ENCODE data around the gene UBE2E2. TPM values are rescaled to one million over a fixed set of nuclear protein-coding genes. Genes with fewer than 3 reads are reported as not detected.

UBE2E2 gene
- polyA plus RNA-seq, 1 donor from 2014 or later = 19.8 TPM

DNA sequence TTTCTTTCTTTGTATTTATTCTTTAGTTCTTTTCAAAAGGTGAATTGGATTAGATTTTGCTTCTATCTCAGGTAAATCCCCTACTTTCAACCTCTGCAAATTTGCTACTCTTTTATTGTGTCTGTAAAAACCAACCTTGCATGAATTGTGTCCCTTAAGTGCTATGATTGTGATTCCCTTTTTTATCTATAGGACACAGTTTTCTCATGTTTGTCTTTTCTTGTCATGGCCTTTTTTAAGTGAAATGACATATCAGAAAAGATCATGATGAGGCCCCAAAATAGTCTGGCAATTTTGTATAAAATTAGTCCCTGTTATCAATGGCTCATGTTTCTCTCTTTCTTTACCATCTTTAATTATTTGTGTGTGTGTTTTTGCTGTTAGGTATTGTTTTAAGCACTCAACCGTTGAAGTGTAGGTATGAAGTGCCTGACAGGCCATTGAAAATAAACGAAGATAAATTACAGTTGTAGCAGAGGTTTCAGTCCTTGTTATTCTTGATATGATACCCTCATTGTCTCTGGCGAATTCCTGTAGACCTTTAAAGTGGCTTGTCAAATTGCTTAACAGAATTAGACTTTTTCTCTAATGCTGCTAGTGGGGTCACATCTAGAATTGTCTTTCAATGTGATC lies 184.3 kb downstream of the UBE2E2 start:
- H3K9ac ChIP-seq (ENCODE audit: low read length) = no peak overlapping the region
- no peak for TF ChIP-seq EZH2 (IDR thresholded peaks at IDR 0.05; ENCODE audit: borderline replicate concordance, insufficient read depth, low read length, poor library complexity, severe bottlenecking)
- TF ChIP-seq POLR2AphosphoS5 (IDR thresholded peaks at IDR 0.05) = no peak
- no peak for TF ChIP-seq MXI1 (conservative IDR thresholded peaks at IDR 0.05; ENCODE audit: poor library complexity, severe bottlenecking)
- TF ChIP-seq, protein P1, sequence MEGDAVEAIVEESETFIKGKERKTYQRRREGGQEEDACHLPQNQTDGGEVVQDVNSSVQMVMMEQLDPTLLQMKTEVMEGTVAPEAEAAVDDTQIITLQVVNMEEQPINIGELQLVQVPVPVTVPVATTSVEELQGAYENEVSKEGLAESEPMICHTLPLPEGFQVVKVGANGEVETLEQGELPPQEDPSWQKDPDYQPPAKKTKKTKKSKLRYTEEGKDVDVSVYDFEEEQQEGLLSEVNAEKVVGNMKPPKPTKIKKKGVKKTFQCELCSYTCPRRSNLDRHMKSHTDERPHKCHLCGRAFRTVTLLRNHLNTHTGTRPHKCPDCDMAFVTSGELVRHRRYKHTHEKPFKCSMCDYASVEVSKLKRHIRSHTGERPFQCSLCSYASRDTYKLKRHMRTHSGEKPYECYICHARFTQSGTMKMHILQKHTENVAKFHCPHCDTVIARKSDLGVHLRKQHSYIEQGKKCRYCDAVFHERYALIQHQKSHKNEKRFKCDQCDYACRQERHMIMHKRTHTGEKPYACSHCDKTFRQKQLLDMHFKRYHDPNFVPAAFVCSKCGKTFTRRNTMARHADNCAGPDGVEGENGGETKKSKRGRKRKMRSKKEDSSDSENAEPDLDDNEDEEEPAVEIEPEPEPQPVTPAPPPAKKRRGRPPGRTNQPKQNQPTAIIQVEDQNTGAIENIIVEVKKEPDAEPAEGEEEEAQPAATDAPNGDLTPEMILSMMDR (IDR thresholded peaks at IDR 0.05; ENCODE audit: poor library complexity, severe bottlenecking) = no peak
- TF ChIP-seq RAD21 (conservative IDR thresholded peaks at IDR 0.05) = no peak
- no peak for TF ChIP-seq TAF1 (IDR thresholded peaks at IDR 0.05; ENCODE audit: low read depth)
- TF ChIP-seq, protein P2, sequence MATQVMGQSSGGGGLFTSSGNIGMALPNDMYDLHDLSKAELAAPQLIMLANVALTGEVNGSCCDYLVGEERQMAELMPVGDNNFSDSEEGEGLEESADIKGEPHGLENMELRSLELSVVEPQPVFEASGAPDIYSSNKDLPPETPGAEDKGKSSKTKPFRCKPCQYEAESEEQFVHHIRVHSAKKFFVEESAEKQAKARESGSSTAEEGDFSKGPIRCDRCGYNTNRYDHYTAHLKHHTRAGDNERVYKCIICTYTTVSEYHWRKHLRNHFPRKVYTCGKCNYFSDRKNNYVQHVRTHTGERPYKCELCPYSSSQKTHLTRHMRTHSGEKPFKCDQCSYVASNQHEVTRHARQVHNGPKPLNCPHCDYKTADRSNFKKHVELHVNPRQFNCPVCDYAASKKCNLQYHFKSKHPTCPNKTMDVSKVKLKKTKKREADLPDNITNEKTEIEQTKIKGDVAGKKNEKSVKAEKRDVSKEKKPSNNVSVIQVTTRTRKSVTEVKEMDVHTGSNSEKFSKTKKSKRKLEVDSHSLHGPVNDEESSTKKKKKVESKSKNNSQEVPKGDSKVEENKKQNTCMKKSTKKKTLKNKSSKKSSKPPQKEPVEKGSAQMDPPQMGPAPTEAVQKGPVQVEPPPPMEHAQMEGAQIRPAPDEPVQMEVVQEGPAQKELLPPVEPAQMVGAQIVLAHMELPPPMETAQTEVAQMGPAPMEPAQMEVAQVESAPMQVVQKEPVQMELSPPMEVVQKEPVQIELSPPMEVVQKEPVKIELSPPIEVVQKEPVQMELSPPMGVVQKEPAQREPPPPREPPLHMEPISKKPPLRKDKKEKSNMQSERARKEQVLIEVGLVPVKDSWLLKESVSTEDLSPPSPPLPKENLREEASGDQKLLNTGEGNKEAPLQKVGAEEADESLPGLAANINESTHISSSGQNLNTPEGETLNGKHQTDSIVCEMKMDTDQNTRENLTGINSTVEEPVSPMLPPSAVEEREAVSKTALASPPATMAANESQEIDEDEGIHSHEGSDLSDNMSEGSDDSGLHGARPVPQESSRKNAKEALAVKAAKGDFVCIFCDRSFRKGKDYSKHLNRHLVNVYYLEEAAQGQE (IDR thresholded peaks at IDR 0.05; ENCODE audit: borderline replicate concordance) = no peak
- TF ChIP-seq EP300 (conservative IDR thresholded peaks at IDR 0.05; ENCODE audit: poor library complexity, severe bottlenecking) = no peak
- no peak for TF ChIP-seq SMC3 (conservative IDR thresholded peaks at IDR 0.05; ENCODE audit: poor library complexity)

DNA sequence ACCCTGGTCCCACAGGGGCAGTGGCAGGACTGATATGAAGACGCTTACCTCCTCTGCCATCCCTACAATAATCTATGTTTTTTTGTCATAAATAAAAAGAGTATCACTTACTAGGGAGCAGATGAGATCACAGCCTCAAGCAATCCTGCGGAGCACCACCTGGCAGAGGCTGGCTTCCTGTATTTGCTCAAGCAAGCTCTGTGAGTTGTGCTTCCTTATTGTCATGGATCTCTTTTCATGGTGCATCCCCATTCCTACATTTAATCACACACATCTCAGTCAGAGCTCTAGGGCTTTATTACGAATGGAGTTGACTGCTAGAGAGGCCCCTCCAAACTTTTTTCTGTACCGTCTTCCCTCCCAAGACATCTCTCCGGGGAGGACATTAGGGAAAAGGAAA lies 186.0 kb downstream of the UBE2E2 start:
- Histone ChIP-seq H2AFZ (ENCODE audit: low read depth, low read length) (no peak overlapping the region), H3K9me2 (ENCODE audit: insufficient read depth, low read length) (no peaks in the 10 kb centered on the region), H3K9ac (ENCODE audit: low read length) (no peak overlapping the region), H3K27me3 (ENCODE audit: insufficient read depth, low read depth, low read length) (no peaks in the 10 kb centered on the region), H4K20me1 (ENCODE audit: insufficient read depth) (no peaks in the 10 kb centered on the region), H3K36me3 (ENCODE audit: insufficient read depth, low read length) (no peaks in the 10 kb centered on the region), H3K4me3 (ENCODE audit: low read length) (no peak overlapping the region), H3K79me2 (replicated peaks; ENCODE audit: insufficient read depth, low read length) (no peaks in the 10 kb centered on the region), H3K4me2 (ENCODE audit: low read length) (no peak overlapping the region), H3F3A (ENCODE audit: insufficient read depth, low read length, poor library complexity, severe bottlenecking) (no peaks in the 10 kb centered on the region), H3K9me3 (ENCODE audit: low read length) (no peaks in the 10 kb centered on the region), H3K27ac (ENCODE audit: low read length) (no peak overlapping the region)
- TF ChIP-seq TAF1 (IDR thresholded peaks at IDR 0.05; ENCODE audit: low read depth) (no peak), POLR2AphosphoS5 (IDR thresholded peaks at IDR 0.05) (no peak), MXI1 (conservative IDR thresholded peaks at IDR 0.05; ENCODE audit: poor library complexity, severe bottlenecking) (no peak)

More for the DNA sequence above, 184.3 kb downstream of the UBE2E2 start:
- Histone ChIP-seq H3K27me3 (ENCODE audit: insufficient read depth, low read depth, low read length) (no peaks in the 10 kb centered on the region), H3K4me3 (ENCODE audit: low read length) (no peak overlapping the region), H3K27ac (ENCODE audit: low read length) (no peak overlapping the region), H3K4me2 (ENCODE audit: low read length) (no peak overlapping the region), H3K79me2 (replicated peaks; ENCODE audit: insufficient read depth, low read length) (no peaks in the 10 kb centered on the region), H2AFZ (ENCODE audit: low read depth, low read length) (no peak overlapping the region), H3K36me3 (ENCODE audit: insufficient read depth, low read length) (no peaks in the 10 kb centered on the region), H4K20me1 (ENCODE audit: insufficient read depth) (no peaks in the 10 kb centered on the region), H3F3A (ENCODE audit: insufficient read depth, low read length, poor library complexity, severe bottlenecking) (no peaks in the 10 kb centered on the region), H3K9me2 (ENCODE audit: insufficient read depth, low read length) (no peaks in the 10 kb centered on the region), H3K9me3 (ENCODE audit: low read length) (no peaks in the 10 kb centered on the region)
